ENCODE results near the gene IGF1.

The IGF1 gene

DNA sequence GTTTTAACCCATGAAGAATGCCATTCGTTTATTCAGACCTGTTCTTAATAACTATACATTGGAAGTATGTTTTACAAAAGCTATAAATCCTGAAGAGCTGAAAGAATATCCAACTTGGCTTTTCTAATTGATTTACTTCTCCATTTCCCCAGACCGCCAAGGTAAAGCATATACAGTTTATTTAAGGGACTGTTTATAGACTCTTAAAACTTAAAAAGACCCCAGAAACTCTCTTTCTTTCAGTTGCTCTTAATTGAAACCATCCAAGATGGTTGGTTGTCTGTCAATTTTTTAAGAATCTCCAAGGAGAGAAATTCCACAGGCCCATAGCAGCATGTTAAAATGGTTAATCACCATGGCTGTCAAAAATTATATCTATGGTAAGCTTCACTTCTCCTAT lies 8.8 kb downstream of the IGF1 start:
- ChIA-PET CTCF (interaction anchor here (0.6 to 1.2 kb wide), 3 partner anchors 12 to 259 kb away, joined by 3 to 4 read pairs (median 4); no protein-coding TSS in a partner anchor), POLR2A (ENCODE audit: low non-redundant PET) (no interaction called here)
- H3K27ac ChIP-seq: no peak overlapping the region
- no peak for DNase-seq (ENCODE audit: low spot score)
- TF ChIP-seq, protein P1, sequence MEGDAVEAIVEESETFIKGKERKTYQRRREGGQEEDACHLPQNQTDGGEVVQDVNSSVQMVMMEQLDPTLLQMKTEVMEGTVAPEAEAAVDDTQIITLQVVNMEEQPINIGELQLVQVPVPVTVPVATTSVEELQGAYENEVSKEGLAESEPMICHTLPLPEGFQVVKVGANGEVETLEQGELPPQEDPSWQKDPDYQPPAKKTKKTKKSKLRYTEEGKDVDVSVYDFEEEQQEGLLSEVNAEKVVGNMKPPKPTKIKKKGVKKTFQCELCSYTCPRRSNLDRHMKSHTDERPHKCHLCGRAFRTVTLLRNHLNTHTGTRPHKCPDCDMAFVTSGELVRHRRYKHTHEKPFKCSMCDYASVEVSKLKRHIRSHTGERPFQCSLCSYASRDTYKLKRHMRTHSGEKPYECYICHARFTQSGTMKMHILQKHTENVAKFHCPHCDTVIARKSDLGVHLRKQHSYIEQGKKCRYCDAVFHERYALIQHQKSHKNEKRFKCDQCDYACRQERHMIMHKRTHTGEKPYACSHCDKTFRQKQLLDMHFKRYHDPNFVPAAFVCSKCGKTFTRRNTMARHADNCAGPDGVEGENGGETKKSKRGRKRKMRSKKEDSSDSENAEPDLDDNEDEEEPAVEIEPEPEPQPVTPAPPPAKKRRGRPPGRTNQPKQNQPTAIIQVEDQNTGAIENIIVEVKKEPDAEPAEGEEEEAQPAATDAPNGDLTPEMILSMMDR (conservative IDR thresholded peaks at IDR 0.05; ENCODE audit: low read depth): no peak

DNA sequence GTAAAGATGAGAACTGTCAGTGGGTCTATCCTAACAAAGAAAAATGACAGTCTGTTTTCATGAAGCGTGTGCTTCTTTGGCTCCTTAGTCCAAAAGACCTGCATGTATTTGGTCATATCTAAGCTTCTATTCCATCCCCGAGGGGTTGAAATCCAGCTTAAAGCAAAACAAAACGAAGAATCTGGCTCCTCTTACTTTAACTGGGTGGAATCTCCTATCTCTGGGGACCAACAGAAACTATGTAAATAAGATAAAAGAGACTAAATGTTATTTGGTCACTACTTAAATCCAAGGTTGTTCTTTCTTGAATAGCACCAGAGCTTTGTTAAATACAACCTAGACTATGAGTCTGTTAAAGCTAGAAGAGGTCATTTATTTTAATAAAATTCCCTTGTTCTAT lies 9.4 kb downstream of the IGF1 start:
- TF ChIP-seq, protein P1 (conservative IDR thresholded peaks at IDR 0.05; ENCODE audit: low read depth): no peak
- POLR2A ChIA-PET (ENCODE audit: low non-redundant PET): no interaction called here
- DNase-seq (ENCODE audit: low spot score): no peak
- H3K27ac ChIP-seq: no peak overlapping the region
- CTCF ChIA-PET: interaction anchor here (0.6 kb wide), 2 partner anchors 10 to 258 kb away, joined by 4 read pairs; no protein-coding TSS in a partner anchor

DNA sequence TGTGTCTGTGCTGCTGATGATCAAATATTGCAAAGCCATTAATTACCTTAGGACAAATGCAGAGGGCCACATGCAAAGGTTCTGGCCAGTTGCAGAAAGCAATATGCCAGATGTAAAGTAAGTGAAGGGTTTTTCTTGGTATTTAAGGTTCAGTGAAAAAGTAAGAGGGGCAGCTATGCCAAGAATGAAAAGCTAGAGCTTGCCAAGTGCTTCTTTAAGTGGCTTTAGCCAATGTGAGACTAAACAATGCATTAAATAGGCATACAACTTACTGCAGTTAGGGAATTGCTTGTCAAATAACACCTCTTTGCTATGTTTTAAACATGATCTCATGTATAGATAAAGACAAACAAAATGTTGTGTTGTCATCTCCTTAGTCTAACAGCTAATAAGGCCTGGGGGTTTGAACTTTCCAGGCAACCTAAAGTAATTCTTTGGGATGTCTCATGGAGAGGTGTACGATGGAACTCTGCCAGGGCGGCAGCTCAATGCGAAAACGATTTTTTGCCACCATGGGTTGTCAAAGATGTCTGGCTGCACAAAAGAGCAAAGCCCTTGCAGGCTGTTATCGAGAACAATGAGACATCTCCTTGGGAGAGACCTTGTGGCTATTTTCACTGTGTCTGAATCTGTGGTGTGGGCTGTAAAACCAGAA lies 12.0 kb downstream of the IGF1 start:
- ChIA-PET CTCF (no interaction called here), POLR2A (ENCODE audit: low non-redundant PET) (no interaction called here)
- H3K27ac ChIP-seq: no peak overlapping the region
- DNase-seq (ENCODE audit: low spot score): no peak
- TF ChIP-seq, protein P1 (conservative IDR thresholded peaks at IDR 0.05; ENCODE audit: low read depth): no peak

GRCh38 chr12:102465762-102466560 lies 14.4 kb downstream of the IGF1 start:
- TF ChIP-seq, protein P1 (conservative IDR thresholded peaks at IDR 0.05; ENCODE audit: low read depth): no peak
- no peak for DNase-seq (ENCODE audit: low spot score)
- CTCF ChIA-PET: interaction anchor here (0.6 kb wide), 2 partner anchors 13 to 274 kb away, joined by 3 to 5 read pairs; no protein-coding TSS in a partner anchor
- no peak overlapping the region for H3K27ac ChIP-seq
- POLR2A ChIA-PET (ENCODE audit: low non-redundant PET): no interaction called here

DNA sequence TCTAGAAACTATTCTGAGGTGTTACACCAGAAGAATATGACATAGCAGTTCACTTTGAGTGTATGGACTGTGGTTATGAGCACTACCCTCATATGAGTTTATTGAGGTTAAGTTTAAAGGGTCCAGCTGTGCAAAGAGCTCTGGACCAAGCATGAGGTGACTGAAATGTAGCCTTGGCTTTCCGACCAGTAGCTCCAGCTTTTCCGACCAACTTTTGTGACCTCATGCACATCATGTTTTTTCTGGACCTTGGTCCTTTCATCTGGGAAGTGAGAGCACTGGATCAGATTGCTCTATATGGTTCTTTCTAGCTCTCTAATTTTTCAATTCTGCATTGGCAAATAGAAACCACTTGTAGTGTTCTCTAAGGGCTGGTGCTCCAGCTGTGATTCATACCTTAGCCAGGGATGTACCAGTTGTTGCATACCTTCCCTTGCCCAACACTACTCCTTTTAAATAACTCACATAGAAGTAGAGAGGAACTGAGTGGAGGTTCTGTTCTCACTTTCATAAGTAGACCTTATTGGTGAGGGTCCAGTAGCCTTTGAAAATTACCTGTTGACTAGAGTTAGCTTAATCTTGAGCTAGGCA lies 16.6 kb downstream of the IGF1 start:
- CTCF ChIA-PET: no interaction called here

More for the DNA sequence above, 16.6 kb downstream of the IGF1 start:
- DNase-seq (ENCODE audit: low spot score): no peak
- POLR2A ChIA-PET (ENCODE audit: low non-redundant PET): no interaction called here
- H3K27ac ChIP-seq: no peak overlapping the region
- TF ChIP-seq, protein P1 (conservative IDR thresholded peaks at IDR 0.05; ENCODE audit: low read depth): no peak
